ENCODE results near the gene SOX30. TPM values are rescaled to one million over a fixed set of nuclear protein-coding genes. Genes with fewer than 3 reads are reported as not detected.

Gene SOX30
- total RNA-seq, 1 donor from 2014 or later: not detected

- intact Hi-C loops (cut with DNase I): no loop called here
- Histone ChIP-seq H3K4me1 (no peaks in the 10 kb centered on the region), H3K9me3 (no peaks in the 10 kb centered on the region), H3K36me3 (no peaks in the 10 kb centered on the region), H3K27ac (no peak overlapping the region), H3K4me3 (no peak overlapping the region), H3K27me3 (ENCODE audit: low read depth) (no peaks in the 10 kb centered on the region)
- peak; percentile 19 to 21 for ATAC-seq
- DNase-seq: no peak
- no peak for TF ChIP-seq CTCF (IDR thresholded peaks at IDR 0.05)
Observed at GRCh38 chr5:157607371-157608161, 44.7 kb downstream of the SOX30 start.

GRCh38 chr5:157606046-157606445 is 46.2 kb downstream of the SOX30 start:
- no peaks in the 10 kb centered on the region for H3K36me3 ChIP-seq
- H3K4me3 ChIP-seq: no peak overlapping the region
- no peaks in the 10 kb centered on the region for H3K27me3 ChIP-seq (ENCODE audit: low read depth)
- DNase-seq: no peak
- intact Hi-C loops (cut with DNase I): no loop called here
- H3K27ac ChIP-seq: no peak overlapping the region
- no peaks in the 10 kb centered on the region for H3K4me1 ChIP-seq
- ATAC-seq: no peak
- no peaks in the 10 kb centered on the region for H3K9me3 ChIP-seq
- TF ChIP-seq CTCF (IDR thresholded peaks at IDR 0.05): no peak

- ATAC-seq: peak; percentile 50 to 62
- intact Hi-C loops (cut with DNase I): no loop called here
Observed at GRCh38 chr5:157603333-157604190, 48.7 kb downstream of the SOX30 start.

GRCh38 chr5:157602505-157602904 is 49.7 kb downstream of the SOX30 start:
- Histone ChIP-seq H3K36me3 (no peaks in the 10 kb centered on the region), H3K9me3 (no peaks in the 10 kb centered on the region), H3K4me3 (no peak overlapping the region), H3K27ac (no peak overlapping the region), H3K27me3 (ENCODE audit: low read depth) (no peaks in the 10 kb centered on the region), H3K4me1 (no peaks in the 10 kb centered on the region)
- DNase-seq (no peak), ATAC-seq (no peak)
- TF ChIP-seq CTCF (IDR thresholded peaks at IDR 0.05): no peak
- intact Hi-C loops (cut with DNase I): no loop called here

More at GRCh38 chr5:157603333-157604190, 48.7 kb downstream of the SOX30 start:
- DNase-seq: no peak
- Histone ChIP-seq H3K9me3 (no peaks in the 10 kb centered on the region), H3K27me3 (ENCODE audit: low read depth) (no peaks in the 10 kb centered on the region), H3K27ac (no peak overlapping the region), H3K4me1 (no peaks in the 10 kb centered on the region), H3K4me3 (no peak overlapping the region), H3K36me3 (no peaks in the 10 kb centered on the region)
- no peak for TF ChIP-seq CTCF (IDR thresholded peaks at IDR 0.05)

- DNase-seq (no peak), ATAC-seq (no peak)
- Histone ChIP-seq H3K27me3 (ENCODE audit: low read depth) (no peaks in the 10 kb centered on the region), H3K36me3 (no peaks in the 10 kb centered on the region), H3K4me1 (peaks cover 8% of the 10 kb centered on the region), H3K9me3 (no peaks in the 10 kb centered on the region), H3K27ac (no peak overlapping the region), H3K4me3 (no peak overlapping the region)
- intact Hi-C loops (cut with DNase I): no loop called here
- TF ChIP-seq CTCF (IDR thresholded peaks at IDR 0.05): no peak
Observed at GRCh38 chr5:157600252-157600651, 52.0 kb downstream of the SOX30 start.

All from lower lobe of right lung (tissue), 2 donors.